Ascending aorta (tissue), 2 donors: ENCODE data around the gene SRPK1. TPM values are rescaled to one million over a fixed set of nuclear protein-coding genes. Genes with fewer than 3 reads are reported as not detected.

Source experiments
- DNase-seq, 2 donors: peaks; one replicate each; pipeline ENCODE4 v3.0.0-alpha.2; 2019; ENCODE audit warnings: low spot score in 2 of 2
- H3K27ac ChIP-seq, 2 donors: fragments of 200-600 bp; sonication (generic); one replicate each; pipeline ENCODE4 v1.5.1; 2016 to 2017; ENCODE audit warnings: mild to moderate bottlenecking in 1 of 2
- H3K27me3 ChIP-seq: fragments of 200-600 bp; sonication (generic); one replicate; pipeline ENCODE4 v1.5.1; 2017
- H3K36me3 ChIP-seq, 2 donors: fragments of 200-600 bp; sonication (generic); one replicate each; pipeline ENCODE4 v1.5.1; 2016
- H3K4me1 ChIP-seq, 2 donors: fragments of 200-600 bp; sonication (generic); one replicate each; pipeline ENCODE4 v1.5.1; 2016 to 2017; ENCODE audit warnings: mild to moderate bottlenecking in 1 of 2
- H3K4me3 ChIP-seq, 2 donors: fragments of 200-600 bp; sonication (generic); one replicate each; pipeline ENCODE4 v1.5.1; 2016 to 2017; ENCODE audit warnings: mild to moderate bottlenecking in 1 of 2
- H3K9me3 ChIP-seq, 2 donors: fragments of 200-600 bp; sonication (generic); one replicate each; pipeline ENCODE4 v1.5.1; 2016
- intact Hi-C: fragments of 100-400 bp; cut with DNase I; formaldehyde crosslinking; loops from one replicate; pipeline ENCODE4 v1.15.1; 2023
- total RNA-seq: library from RNA; depleted of rRNA; stranded (reverse); fragments of >200 nt; gene quantifications from one replicate; pipeline ENCODE4 v1.1.0, GENCODE V29; 2016
- TF ChIP-seq, protein P1 (sequence below), 3 experiments: fragments of 200-600 bp in 2 of 3; fragments of 450-650 bp in 1 of 3; sonication (generic) in 2 of 3; IDR thresholded peaks; one replicate each; pipeline ENCODE4 v1.5.1; 2016 to 2019; ENCODE audit warnings: antibody characterized with exemption in 3 of 3, mild to moderate bottlenecking in 1 of 3, moderate library complexity in 1 of 3

SRPK1 gene
- total RNA-seq, 1 donor from 2014 or later: 16.2 TPM

DNA sequence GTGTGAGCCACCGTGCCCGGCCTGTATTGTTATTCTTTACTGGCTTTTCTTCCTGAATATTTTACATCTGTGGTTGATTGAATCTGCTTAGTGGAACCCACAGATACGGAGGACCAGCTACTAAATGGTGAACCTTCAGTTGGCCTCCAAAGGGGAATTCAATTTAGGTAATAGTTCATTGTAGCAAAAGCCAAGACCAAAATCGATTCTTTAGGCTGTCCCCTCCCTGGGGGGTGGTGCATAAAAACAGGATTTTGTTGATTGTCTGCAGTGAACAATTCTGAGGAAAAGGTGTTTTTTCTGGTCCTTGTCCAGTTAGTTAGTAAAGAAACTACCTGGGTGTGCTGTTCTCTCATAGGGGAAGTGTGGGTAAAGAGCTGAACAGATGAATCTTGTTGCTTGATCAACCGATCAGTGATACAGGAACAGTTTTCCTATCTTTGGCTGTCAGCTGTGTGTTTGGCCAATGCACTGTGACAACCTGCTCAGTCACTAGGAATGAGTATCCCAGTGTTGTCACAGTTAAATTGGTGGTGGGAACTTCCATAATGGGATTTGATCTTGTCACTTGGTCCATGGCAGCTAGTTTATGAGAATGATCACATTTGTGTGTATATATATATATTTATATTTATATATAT lies 96.2 kb downstream of the SRPK1 start:
- DNase-seq: no peak
- intact Hi-C loops: no loop called here
- H3K27ac ChIP-seq: no peak overlapping the region
- no peaks in the 10 kb centered on the region for H3K36me3 ChIP-seq
- no peaks in the 10 kb centered on the region for H3K9me3 ChIP-seq
- no peaks in the 10 kb centered on the region for H3K4me1 ChIP-seq
- H3K4me3 ChIP-seq: no peak overlapping the region
- H3K27me3 ChIP-seq: no peaks in the 10 kb centered on the region
- TF ChIP-seq, protein P1, sequence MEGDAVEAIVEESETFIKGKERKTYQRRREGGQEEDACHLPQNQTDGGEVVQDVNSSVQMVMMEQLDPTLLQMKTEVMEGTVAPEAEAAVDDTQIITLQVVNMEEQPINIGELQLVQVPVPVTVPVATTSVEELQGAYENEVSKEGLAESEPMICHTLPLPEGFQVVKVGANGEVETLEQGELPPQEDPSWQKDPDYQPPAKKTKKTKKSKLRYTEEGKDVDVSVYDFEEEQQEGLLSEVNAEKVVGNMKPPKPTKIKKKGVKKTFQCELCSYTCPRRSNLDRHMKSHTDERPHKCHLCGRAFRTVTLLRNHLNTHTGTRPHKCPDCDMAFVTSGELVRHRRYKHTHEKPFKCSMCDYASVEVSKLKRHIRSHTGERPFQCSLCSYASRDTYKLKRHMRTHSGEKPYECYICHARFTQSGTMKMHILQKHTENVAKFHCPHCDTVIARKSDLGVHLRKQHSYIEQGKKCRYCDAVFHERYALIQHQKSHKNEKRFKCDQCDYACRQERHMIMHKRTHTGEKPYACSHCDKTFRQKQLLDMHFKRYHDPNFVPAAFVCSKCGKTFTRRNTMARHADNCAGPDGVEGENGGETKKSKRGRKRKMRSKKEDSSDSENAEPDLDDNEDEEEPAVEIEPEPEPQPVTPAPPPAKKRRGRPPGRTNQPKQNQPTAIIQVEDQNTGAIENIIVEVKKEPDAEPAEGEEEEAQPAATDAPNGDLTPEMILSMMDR (IDR thresholded peaks at IDR 0.05): no peak

DNA sequence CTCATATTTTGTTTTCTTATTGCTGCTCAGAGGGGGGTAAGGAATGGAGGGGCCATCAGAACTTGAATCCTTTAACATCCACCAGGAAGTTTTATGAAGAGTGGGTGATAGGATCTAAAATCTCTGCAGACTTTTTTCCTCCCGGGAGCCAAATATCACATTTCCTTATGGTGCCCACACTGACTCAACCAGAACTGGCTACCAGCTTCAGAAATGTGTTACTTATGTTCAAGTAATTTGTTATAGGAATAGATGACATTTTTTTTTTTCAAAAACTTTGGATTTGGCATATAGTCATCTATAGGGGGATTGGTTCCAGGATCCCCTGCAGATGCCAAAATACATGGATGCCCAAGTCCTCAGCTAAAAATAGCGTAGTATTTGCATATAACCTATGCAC lies 97.3 kb downstream of the SRPK1 start:
- no peaks in the 10 kb centered on the region for H3K9me3 ChIP-seq
- no peaks in the 10 kb centered on the region for H3K36me3 ChIP-seq
- no peaks in the 10 kb centered on the region for H3K4me1 ChIP-seq
- DNase-seq: no peak
- H3K27ac ChIP-seq: no peak overlapping the region
- no peaks in the 10 kb centered on the region for H3K27me3 ChIP-seq
- intact Hi-C loops: no loop called here
- H3K4me3 ChIP-seq: no peak overlapping the region
- TF ChIP-seq, protein P1 (IDR thresholded peaks at IDR 0.05): no peak

DNA sequence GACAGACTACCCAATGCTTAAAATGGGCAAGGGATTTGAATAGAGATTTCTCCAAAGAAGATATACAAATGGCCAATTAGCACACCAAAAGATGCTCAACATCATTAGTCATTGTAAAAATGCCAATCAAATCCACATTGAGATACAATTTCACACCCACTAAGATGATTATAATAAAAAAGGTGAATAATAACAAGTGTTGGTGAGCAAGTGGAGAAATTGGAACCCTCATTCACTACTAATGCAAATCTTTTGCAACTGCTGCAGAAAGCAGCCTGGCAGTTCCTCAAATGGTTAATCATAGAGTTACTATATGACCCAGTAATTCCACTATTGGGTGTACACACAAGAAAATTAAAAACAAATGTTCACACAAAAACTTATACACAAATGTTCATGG lies 103.4 kb downstream of the SRPK1 start:
- Histone ChIP-seq H3K9me3 (peaks cover 8 to 9% of the 10 kb centered on the region in 2 donors), H3K4me3 (no peak overlapping the region), H3K27ac (no peak overlapping the region), H3K27me3 (no peaks in the 10 kb centered on the region), H3K36me3 (no peaks in the 10 kb centered on the region), H3K4me1 (no peaks in the 10 kb centered on the region)
- TF ChIP-seq, protein P1 (IDR thresholded peaks at IDR 0.05): no peak
- intact Hi-C loops: no loop called here
- DNase-seq: no peak

DNA sequence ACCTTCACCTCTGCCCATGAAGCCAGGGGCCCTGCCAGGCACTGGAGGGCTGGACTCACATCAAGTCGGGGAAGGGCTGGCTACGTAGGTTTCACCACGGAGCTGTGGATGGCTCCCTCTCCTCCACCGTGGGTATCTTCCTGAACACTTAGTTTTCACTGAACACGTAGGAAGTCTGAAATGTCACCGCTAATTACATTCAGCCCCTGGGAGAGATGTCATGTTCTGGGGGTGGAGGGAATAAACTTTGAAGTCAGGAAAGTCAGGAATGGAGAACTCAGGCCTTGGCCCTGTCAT lies 109.3 kb downstream of the SRPK1 start:
- Histone ChIP-seq H3K27ac (no peak overlapping the region), H3K4me3 (no peak overlapping the region), H3K9me3 (peaks cover 0 to 4% of the 10 kb centered on the region in 2 donors), H3K27me3 (no peaks in the 10 kb centered on the region), H3K36me3 (no peaks in the 10 kb centered on the region), H3K4me1 (no peaks in the 10 kb centered on the region)
- no peak for DNase-seq
- TF ChIP-seq, protein P1 (IDR thresholded peaks at IDR 0.05): no peak
- intact Hi-C loops: no loop called here

DNA sequence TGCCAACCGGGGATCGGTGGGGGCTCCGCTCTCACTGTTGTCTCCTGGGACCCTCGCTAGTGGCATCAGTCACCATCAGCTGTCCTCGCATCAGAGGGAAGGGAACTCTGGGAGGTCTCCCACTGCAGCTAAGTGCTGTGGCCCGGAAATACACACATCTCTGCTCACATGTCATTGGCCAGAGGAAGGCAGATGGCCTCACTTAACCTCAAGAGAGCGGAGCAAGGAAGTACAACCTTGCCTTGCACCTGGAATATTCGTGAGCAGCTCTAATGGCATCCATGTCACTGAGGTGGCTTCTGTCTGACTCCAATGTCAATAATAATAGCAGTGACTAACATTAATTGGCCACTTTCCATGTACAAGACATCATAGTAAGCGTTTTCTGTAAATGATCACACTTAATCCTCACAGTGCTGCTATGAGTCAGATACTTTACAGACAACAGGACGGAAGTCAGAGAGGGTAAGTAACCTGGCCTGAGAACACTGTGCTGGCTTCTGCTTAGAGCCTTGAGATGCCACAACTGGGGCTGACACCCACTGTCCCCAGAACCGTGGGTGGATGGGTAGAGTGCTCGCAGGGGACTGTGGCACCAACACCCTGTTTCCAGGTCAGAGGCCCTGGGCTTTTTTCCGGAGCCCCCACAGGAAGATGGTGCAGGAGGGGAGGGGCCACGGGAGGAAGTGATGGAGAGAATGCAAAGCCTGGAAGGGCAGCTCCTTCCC lies 109.8 kb downstream of the SRPK1 start:
- H3K27ac ChIP-seq: no peak overlapping the region
- TF ChIP-seq, protein P1 (IDR thresholded peaks at IDR 0.05): no peak
- no peaks in the 10 kb centered on the region for H3K4me1 ChIP-seq
- intact Hi-C loops: no loop called here
- DNase-seq: no peak
- H3K9me3 ChIP-seq: no peaks in the 10 kb centered on the region
- no peaks in the 10 kb centered on the region for H3K27me3 ChIP-seq
- no peaks in the 10 kb centered on the region for H3K36me3 ChIP-seq
- no peak overlapping the region for H3K4me3 ChIP-seq
